IPS-NIHi7 (cell line): Measurements from ENCODE around the gene ADAMTS16.
A peak's percentile ranks its signal among the peaks of the same experiment; 100 is the strongest.

ENCODE experiments used
- DNase-seq: peaks from one replicate; pipeline ENCODE4 v3.0.0; 2012; ENCODE audit warnings: mixed read lengths; ENCODE audit errors: extremely low spot score

The ADAMTS16 gene

DNA sequence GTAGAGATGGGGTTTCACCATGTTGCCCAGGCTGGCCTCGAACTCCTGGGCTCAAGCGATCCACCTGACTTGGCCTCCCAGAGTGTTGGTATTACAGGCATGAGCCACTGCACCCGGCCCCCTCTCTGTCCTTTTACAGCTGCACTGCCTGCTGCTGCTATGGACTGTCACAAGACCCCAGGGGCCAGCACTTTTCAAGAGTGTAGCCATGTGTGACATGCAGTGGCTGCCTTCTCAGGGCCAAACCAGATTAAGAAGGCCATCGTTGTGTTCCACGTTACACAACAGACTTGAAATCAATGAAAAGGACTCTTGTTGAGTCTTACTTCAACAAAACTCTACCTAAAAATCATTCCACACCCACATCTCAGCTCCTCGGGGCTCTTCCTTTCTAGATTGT, 203.4 kb downstream of the ADAMTS16 start:
- DNase-seq = no peak

DNA sequence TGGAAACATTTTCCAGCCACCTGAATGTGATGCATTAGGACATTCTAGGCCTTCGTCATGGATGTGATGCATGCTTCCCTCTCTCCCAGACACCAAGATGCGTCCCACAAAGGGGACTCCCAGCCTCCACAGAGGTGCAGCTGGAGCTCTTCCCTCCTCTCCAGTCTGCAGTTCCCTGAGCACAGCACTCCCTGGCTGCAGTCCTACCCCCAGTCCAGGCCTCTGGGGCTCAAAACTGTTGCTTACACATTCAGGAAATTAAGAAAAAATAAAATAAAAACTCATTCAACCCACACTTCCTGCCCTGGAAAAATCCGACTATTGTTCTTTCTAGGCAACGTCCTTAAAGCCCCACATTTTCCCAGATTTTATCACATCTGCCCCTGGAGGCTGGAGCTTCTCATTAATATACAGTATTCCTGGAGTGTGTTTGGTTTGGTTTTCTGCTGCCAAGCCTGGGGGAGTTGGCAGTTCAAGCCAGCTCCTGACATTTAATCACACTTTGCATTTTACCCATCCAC, 204.0 kb downstream of the ADAMTS16 start:
- DNase-seq = no peak

- no peak for DNase-seq
These were observed 204.5 kb downstream of the ADAMTS16 start for GRCh38 chr5:5344606-5345005.

DNA sequence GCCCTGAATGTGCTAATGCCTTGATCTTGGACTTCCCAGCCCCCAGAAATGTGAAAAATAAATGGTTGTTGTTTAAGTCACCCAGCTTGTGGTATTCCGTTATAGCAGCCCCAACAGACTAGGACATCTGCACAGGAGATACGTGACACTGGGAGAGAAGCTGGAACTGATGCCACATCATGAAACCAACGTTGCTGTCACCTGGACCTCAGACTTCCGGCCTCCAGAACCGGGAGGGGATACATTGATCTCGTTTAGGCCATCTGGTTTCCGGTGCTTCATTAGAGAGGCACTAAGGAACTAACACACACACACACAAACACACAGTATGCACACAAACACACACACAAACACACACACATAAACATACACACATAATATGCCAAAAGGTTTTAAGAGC, 207.3 kb downstream of the ADAMTS16 start:
- no peak for DNase-seq

DNA sequence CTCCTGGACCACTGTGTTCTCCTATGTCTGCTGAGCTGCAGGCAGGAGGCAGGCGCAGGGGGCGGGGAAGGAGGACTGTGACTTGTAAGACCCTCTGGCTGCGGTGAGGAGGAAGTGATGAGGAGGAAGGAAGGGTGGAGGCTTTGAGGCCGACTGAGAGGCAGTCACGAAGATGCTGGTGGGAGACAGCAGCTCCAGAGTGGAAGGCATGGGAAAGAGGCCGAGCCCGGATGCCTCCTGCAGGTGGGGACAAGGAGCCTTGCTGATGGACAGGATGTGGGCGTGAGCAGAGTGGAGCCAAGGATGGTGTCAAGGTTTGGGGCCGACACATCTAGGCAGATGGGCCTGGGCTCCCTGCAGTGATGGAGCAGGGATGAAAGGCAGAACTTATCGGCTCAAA, 208.0 kb downstream of the ADAMTS16 start:
- no peak for DNase-seq

- DNase-seq = no peak
These were observed 208.4 kb downstream of the ADAMTS16 start for GRCh38 chr5:5348576-5348975.

- DNase-seq = no peak
These were observed 210.0 kb downstream of the ADAMTS16 start for GRCh38 chr5:5350101-5350500.

DNA sequence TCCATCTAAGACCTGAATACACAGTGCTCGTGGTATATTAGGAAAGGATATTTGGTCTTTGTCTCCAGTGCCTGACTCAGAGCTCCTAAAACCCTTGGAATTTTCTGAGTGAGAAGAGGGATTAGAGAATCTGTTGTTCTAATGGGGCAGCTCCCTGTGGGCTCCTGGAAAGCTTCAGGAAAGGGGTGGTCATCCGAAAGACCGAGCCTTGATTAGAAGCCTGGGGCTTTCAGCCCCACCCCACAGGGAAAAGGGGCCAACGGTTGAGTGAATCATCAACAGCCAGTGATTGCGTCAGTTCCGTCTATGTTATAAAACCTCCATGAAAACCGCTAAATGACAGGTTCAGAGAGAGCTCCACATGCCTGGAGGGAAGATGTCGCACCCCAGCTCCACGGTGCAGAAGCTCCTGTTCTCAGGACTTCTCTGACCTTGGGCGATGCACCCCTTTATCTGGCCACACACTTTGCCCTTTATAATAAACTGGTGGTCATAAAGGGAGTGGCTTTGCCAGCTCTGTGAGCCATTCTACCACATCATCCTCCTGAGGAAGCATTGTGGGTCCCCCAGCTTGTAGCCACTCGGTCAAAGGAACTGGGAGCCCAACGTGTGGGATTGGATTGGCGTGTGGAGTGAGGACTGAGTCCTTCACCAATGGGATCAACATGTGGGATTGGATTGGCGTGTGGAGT, 211.3 kb downstream of the ADAMTS16 start:
- DNase-seq = peak; percentile 33

DNA sequence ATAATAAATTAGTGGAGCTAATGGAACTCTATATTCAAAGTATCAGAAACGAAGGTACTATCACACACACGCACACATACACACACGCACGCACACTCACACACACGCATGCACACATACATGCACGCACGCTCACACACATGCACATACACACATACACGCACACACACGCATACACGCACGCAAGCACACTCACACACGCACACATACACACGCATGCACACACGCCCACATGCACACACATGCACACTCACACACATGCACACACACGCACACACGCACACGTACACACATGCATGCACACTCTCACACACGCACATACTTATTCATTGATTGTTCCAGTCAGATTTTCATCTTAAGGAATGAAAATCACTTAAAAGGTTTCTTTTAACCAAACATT, 212.5 kb downstream of the ADAMTS16 start:
- DNase-seq = no peak

- peak; percentile 67 for DNase-seq
These were observed 213.6 kb downstream of the ADAMTS16 start for GRCh38 chr5:5353681-5354080.

DNA sequence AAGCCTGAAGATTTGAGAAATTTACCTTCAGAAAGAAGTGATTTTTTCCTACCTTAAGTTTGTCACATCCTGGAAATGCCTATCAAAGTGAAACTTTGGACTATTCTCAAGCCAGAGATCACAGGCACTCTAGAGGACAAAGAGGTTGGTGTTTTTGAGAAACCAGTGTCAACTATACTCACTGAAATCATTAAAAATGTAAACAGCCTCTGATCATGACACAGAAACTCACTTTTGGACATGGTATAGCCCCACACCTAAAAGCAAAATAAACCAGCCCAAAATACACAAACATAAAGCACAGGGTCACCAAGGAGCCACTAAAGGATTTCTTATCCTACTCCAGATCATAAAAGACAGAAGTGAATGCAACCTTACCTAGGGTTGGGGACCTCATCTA, 216.6 kb downstream of the ADAMTS16 start:
- no peak for DNase-seq

GRCh38 chr5:5359618-5360017, 219.5 kb downstream of the ADAMTS16 start:
- no peak for DNase-seq

DNA sequence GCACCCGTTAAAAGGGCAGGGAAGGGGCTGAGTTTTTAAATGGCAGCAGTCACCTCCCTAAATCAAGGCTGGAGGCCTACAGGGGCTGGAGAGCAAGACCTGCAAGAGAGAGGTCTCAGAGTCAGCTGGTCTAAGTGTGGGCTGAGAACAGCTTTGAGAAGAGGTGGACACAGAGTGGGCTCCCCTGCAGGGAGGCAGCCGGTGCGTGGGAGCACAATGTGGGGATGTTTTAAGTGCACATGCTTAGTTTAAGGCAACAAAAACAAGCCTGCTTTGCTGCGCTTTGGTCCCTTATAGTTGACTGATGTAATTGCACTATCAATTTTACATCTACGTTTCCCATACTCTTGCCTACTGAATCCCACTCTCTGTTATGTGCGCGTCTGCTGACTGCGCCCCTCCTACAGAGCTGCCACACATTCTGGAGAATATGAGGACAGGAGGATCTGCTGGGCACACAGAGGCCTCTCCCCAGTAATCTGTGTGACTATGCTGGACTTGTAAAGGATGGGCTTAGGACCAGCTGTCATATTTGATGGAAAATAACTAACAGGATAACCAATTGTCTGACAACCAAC, 220.3 kb downstream of the ADAMTS16 start:
- no peak for DNase-seq

DNA sequence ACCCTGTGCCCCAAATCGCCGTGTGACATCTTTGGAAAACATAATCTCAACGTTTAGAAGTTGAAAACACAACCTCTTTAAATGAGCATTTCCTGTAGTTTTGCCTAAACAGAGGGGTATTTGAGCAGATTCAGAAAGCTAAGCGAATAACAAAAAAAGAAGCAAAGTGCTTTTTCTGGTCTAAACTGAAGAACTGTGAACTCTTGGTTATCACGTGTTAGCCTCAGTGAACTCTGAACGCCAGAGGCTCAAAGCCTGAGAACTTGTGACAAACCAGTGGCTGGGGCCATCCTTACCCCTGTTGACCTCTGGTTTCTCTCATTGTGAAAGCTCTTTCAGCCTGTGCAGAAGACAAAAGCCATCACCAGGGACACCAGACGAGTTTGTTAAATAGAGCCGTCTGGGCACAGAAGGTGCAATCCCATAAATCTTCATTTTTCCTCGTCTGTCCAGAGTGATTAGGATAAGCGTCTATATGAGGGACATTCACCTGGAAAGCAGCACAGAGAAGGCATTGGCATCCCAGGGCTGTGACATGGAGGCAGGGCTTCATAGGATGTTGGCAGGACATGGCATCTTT, 220.9 kb downstream of the ADAMTS16 start:
- DNase-seq = no peak

- no peak for DNase-seq
These were observed 222.9 kb downstream of the ADAMTS16 start for GRCh38 chr5:5363045-5363444.

- no peak for DNase-seq
These were observed 224.8 kb downstream of the ADAMTS16 start for GRCh38 chr5:5364932-5365331.

GRCh38 chr5:5367739-5368138, 227.6 kb downstream of the ADAMTS16 start:
- DNase-seq = no peak

DNA sequence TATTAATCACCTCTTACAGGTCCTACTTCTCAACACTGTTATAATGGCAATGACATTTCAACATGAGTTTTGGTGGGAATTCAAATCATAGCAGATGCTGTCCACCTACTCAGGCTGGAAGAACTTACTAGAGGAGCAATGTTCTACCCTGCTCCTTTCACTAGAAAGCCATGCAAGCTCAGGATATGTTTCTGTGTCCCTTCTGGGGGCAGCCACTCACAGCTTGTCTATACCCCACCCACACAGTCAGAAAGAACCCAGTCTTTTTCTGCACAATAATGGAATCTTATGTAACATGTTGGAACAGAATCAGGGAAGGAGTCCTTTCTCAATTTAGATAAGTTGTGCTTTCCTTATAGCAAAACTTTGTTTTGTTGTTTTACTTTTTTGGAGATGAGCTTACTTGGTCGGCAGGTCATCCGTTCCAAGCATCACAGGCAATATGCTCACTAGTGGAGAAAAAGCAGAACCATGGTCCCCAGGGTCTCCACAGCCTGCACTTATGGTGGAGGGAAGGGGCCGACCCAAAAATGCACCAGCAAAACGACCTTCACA, 229.0 kb downstream of the ADAMTS16 start:
- DNase-seq = no peak
